ENCODE results near the gene CAST. TPM values are rescaled to one million over a fixed set of nuclear protein-coding genes. Genes with fewer than 3 reads are reported as not detected.
A peak's percentile ranks its signal among the peaks of the same experiment; 100 is the strongest.
"Not testable (repeated sequence)": the region's sequence is repeated elsewhere in the genome, so short reads cannot be mapped to it uniquely, and the experiment has no call there.

The CAST gene
- total RNA-seq, 1 donor from 2014 or later: 272 TPM

DNA sequence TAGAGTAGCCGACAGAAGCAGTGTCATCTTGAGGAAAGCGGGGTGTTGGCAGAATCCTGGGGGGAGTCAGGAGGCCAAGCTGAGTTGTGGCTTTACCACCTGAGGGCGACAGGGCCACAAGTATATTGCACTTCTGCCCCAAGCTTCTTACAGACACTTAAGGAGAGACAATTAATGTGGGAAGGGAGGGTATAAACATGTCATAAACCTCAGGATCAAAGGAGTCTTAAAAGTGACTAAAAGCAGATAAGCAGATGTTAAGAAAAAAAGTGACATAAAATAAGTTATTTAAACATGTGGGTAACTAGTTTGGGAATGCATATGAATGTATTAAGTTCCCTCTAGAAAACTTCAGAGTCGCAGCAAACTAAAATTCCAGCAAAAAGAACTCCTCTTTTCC is 81.6 kb downstream of the CAST start:
- Histone ChIP-seq H3K4me1 (peaks cover 4% of the 10 kb centered on the region), H3K4me3 (no peak overlapping the region), H3K27me3 (ENCODE audit: low read depth) (no peaks in the 10 kb centered on the region), H3K9me3 (no peaks in the 10 kb centered on the region), H3K27ac (peak overlapping the region; percentile 27), H3K36me3 (peaks cover 100% of the 10 kb centered on the region)
- intact Hi-C loops (cut with DNase I): no loop called here
- TF ChIP-seq CTCF (IDR thresholded peaks at IDR 0.05): no peak
- ATAC-seq (no peak), DNase-seq (no peak)

DNA sequence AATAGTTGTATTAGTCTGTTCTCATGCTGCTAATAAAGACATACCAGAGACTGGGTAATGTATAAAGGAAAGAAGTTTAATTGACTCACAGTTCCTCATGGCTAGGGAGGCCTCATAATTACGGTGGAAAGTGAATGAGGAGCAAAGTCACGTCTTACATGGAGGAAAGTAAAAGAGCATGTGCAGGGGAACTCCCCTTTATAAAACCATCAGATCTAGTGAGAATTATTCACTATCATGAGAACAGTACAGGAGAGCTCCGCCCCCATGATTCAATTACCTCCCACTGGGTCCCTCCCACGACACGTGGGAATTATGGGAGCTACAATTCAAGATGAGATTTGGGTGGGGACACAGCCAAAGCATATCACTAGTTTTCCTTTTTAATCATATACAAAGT is 82.0 kb downstream of the CAST start:
- H3K36me3 ChIP-seq: peaks cover 100% of the 10 kb centered on the region
- H3K4me3 ChIP-seq; H3K27ac ChIP-seq; DNase-seq; H3K4me1 ChIP-seq; H3K27me3 ChIP-seq (ENCODE audit: low read depth); intact Hi-C loops (cut with DNase I); H3K9me3 ChIP-seq; ATAC-seq: not testable (repeated sequence)

DNA sequence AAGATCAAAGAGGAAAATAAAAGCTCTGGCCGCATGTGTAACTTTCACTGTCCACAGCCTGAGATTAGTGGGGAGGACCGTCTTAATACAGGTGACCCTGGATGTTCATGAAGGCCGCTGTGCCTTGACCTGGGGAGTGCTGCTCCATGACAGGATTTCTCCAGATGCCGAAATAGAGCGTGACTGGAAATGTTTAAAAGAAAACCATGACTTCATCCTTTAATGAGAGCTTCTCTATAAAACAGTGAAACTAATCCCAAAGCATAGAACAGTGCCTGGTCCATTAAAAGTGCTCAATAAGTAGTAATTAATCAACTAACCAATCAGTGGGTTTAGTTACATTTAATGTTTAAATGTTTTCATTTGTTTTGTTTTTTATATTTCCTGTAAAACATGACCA is 82.8 kb downstream of the CAST start:
- intact Hi-C loops (cut with DNase I): no loop called here
- TF ChIP-seq CTCF (IDR thresholded peaks at IDR 0.05): no peak
- Histone ChIP-seq H3K4me1 (peaks cover 4% of the 10 kb centered on the region), H3K4me3 (no peak overlapping the region), H3K9me3 (no peaks in the 10 kb centered on the region), H3K27ac (no peak overlapping the region), H3K36me3 (peaks cover 100% of the 10 kb centered on the region), H3K27me3 (ENCODE audit: low read depth) (no peaks in the 10 kb centered on the region)
- DNase-seq: no peak
- no peak for ATAC-seq

GRCh38 chr5:96745844-96746531 is 83.8 kb downstream of the CAST start:
- Histone ChIP-seq H3K27ac (no peak overlapping the region), H3K4me3 (no peak overlapping the region), H3K36me3 (peaks cover 100% of the 10 kb centered on the region), H3K9me3 (no peaks in the 10 kb centered on the region), H3K4me1 (peaks cover 4% of the 10 kb centered on the region), H3K27me3 (ENCODE audit: low read depth) (no peaks in the 10 kb centered on the region)
- DNase-seq (no peak), ATAC-seq (no peak)
- intact Hi-C loops (cut with DNase I): no loop called here
- no peak for TF ChIP-seq CTCF (IDR thresholded peaks at IDR 0.05)

DNA sequence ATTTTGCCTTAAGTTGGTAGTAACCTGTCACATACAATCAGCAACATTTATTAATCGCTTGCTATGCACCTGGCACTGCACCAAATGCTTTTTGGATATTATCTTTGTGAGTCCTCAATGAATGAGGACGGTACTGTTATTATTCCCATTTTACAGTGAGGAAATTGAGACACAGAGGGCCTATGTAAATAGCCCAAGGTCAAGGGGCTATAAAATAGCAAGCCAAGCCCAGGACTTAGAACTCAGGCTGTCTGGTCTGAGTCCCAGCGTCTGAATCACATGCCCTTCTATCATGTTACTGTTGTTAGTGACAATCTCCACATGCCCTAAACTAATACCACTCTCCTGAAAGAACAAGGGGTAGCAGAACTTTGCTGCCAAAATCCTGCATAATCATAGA is 85.5 kb downstream of the CAST start:
- no peak for TF ChIP-seq CTCF (IDR thresholded peaks at IDR 0.05)
- intact Hi-C loops (cut with DNase I): no loop called here
- no peak overlapping the region for H3K4me3 ChIP-seq
- H3K4me1 ChIP-seq: peaks cover 4% of the 10 kb centered on the region
- H3K9me3 ChIP-seq: no peaks in the 10 kb centered on the region
- H3K27me3 ChIP-seq (ENCODE audit: low read depth): no peaks in the 10 kb centered on the region
- peaks cover 100% of the 10 kb centered on the region for H3K36me3 ChIP-seq
- no peak overlapping the region for H3K27ac ChIP-seq
- ATAC-seq (no peak), DNase-seq (no peak)

GRCh38 chr5:96750110-96750822 is 88.1 kb downstream of the CAST start:
- Histone ChIP-seq H3K36me3 (peaks cover 100% of the 10 kb centered on the region), H3K4me1 (no peaks in the 10 kb centered on the region), H3K27me3 (ENCODE audit: low read depth) (no peaks in the 10 kb centered on the region), H3K4me3 (no peak overlapping the region), H3K27ac (no peak overlapping the region), H3K9me3 (no peaks in the 10 kb centered on the region)
- DNase-seq: no peak
- peak in 1 of 2 donors; percentile 39 for ATAC-seq
- no peak for TF ChIP-seq CTCF (IDR thresholded peaks at IDR 0.05)
- intact Hi-C loops (cut with DNase I): loop anchor here (10.0 kb wide), 1 partner anchor 125 kb away; the partner anchor contains the start of gene ERAP2
